CD4-positive, alpha-beta memory T cell (primary cell): ENCODE data around the gene BCAR1. TPM values are rescaled to one million over a fixed set of nuclear protein-coding genes. Genes with fewer than 3 reads are reported as not detected.

Source experiments
- CTCF ChIA-PET: fragments of 350-600 bp; sonication (Branson Sonifier 250); formaldehyde crosslinking; loops from one replicate; lab custom pipeline; 2021; ENCODE audit warnings: inconsistent platforms; ENCODE audit not compliant: partially characterized antibody; lab: Charles Lee
- POLR2A ChIA-PET: fragments of 350-600 bp; sonication (Branson Sonifier 250); formaldehyde crosslinking; loops from one replicate; lab custom pipeline; 2021; ENCODE audit not compliant: partially characterized antibody; lab: Charles Lee
- DNase-seq, 5 donors: peaks; one replicate each; pipeline versions ENCODE4 v3.0.0 to v3.0.0-alpha.2; 2020 to 2022; ENCODE audit warnings: mixed read lengths in 1 of 5
- H3K27ac ChIP-seq: one replicate; pipeline ENCODE4 v1.7.0; 2013; ENCODE audit warnings: low read depth, low read length
- H3K27me3 ChIP-seq: 2 replicates; pipeline ENCODE4 v1.7.0; 2013; ENCODE audit warnings: mild to moderate bottlenecking, low read length, moderate library complexity; ENCODE audit not compliant: insufficient read depth
- H3K36me3 ChIP-seq: 2 replicates; pipeline ENCODE4 v1.7.0; 2013; ENCODE audit warnings: mild to moderate bottlenecking, low read length, moderate library complexity; ENCODE audit not compliant: insufficient read depth
- H3K4me1 ChIP-seq: 2 replicates; pipeline ENCODE4 v1.7.0; 2013; ENCODE audit warnings: mild to moderate bottlenecking, low read length, moderate library complexity; ENCODE audit not compliant: insufficient read depth
- H3K4me3 ChIP-seq, 2 donors: one replicate each; pipeline ENCODE4 v1.7.0; 2013; ENCODE audit warnings: low read length in 2 of 2, mild to moderate bottlenecking in 1 of 2
- H3K9me3 ChIP-seq, 2 donors: one replicate each; pipeline ENCODE4 v1.7.0; 2013; ENCODE audit warnings: low read length in 2 of 2, control low read depth in 1 of 2; ENCODE audit not compliant: control insufficient read depth in 1 of 2
- H3K27ac Mint-ChIP-seq, 7 donors: one replicate each; pipeline ENCODE4 v1.8.0; 2020 to 2021; ENCODE audit warnings: mixed read lengths in 7 of 7, mild to moderate bottlenecking in 6 of 7, inconsistent platforms in 3 of 7, moderate library complexity in 3 of 7
- H3K27me3 Mint-ChIP-seq, 2 donors: one replicate each; pipeline ENCODE4 v1.8.0; 2020 to 2021; ENCODE audit warnings: mixed read lengths in 2 of 2
- H3K36me3 Mint-ChIP-seq, 2 donors: one replicate each; pipeline ENCODE4 v1.8.0; 2020 to 2021; ENCODE audit warnings: mixed read lengths in 2 of 2, inconsistent platforms in 1 of 2, mild to moderate bottlenecking in 1 of 2
- H3K4me1 Mint-ChIP-seq, 4 donors: one replicate each; pipeline ENCODE4 v1.8.0; 2020 to 2021; ENCODE audit warnings: mixed read lengths in 4 of 4, mild to moderate bottlenecking in 1 of 4
- H3K4me3 Mint-ChIP-seq, 8 donors: one replicate each; pipeline ENCODE4 v1.8.0; 2020 to 2021; ENCODE audit warnings: mixed read lengths in 8 of 8, mild to moderate bottlenecking in 7 of 8, moderate library complexity in 6 of 8, inconsistent platforms in 3 of 8
- H3K9me3 Mint-ChIP-seq, 8 donors: one replicate each; pipeline ENCODE4 v1.8.0; 2020 to 2021; ENCODE audit warnings: mixed read lengths in 8 of 8, mild to moderate bottlenecking in 5 of 8, inconsistent platforms in 3 of 8, moderate library complexity in 1 of 8
- intact Hi-C: fragments of 100-400 bp; cut with micrococcal nuclease; formaldehyde crosslinking; loops from one replicate; pipeline ENCODE4 v1.15.1; 2023
- polyA plus RNA-seq, 2 donors: library from polyadenylated mRNA; unstranded; fragments of 300-500 nt; fragmentation: Illumina TruSeq; gene quantifications; one replicate each; pipeline ENCODE4 v1.2.3, GENCODE V29; 2021
- total RNA-seq, 2 experiments: library from RNA; stranded (reverse); gene quantifications; one replicate each; pipeline ENCODE4 v1.2.3, GENCODE V29; 2021

BCAR1 gene
- total and polyA plus RNA-seq, 4 experiments from 2014 or later = 0.30 to 0.36 TPM; not detected in 2

GRCh38 chr16:75264999-75265910, 13.8 kb upstream of the BCAR1 start:
- DNase-seq = no peak
- Mint-ChIP-seq H3K27ac (peak overlapping the region in 1 of 7 donors; percentile 23), H3K27me3 (peaks cover 17 to 32% of the 10 kb centered on the region in 2 donors), H3K4me1 (peaks cover 3 to 13% (median 7%) of the 10 kb centered on the region in 4 donors), H3K4me3 (peak overlapping the region; percentile 61 to 82 (median 77)), H3K36me3 (no peaks in the 10 kb centered on the region), H3K9me3 (no peaks in the 10 kb centered on the region)
- H3K4me1 ChIP-seq = peaks cover 9% of the 10 kb centered on the region
- H3K9me3 ChIP-seq = no peaks in the 10 kb centered on the region
- intact Hi-C loops = no loop called here
- no peak overlapping the region for H3K27ac ChIP-seq
- ChIA-PET POLR2A (interaction anchor here (0.7 kb wide), 1 partner anchor 115 kb away, joined by 3 read pairs; no protein-coding TSS in a partner anchor), CTCF (no interaction called here)
- H3K4me3 ChIP-seq = peak overlapping the region in 1 of 2 donors; percentile 9
- H3K36me3 ChIP-seq = no peaks in the 10 kb centered on the region
- H3K27me3 ChIP-seq = peaks cover 12% of the 10 kb centered on the region

- H3K9me3 ChIP-seq = no peaks in the 10 kb centered on the region
- CTCF ChIA-PET = no interaction called here
- no peak for DNase-seq
- peak overlapping the region; percentile 61 to 82 (median 77) for H3K4me3 Mint-ChIP-seq
- H3K36me3 Mint-ChIP-seq = no peaks in the 10 kb centered on the region
- H3K36me3 ChIP-seq = no peaks in the 10 kb centered on the region
- intact Hi-C loops = no loop called here
- H3K27ac Mint-ChIP-seq = peak overlapping the region in 2 of 7 donors; percentile 23 to 83
- H3K4me1 ChIP-seq = peaks cover 9% of the 10 kb centered on the region
- H3K27me3 Mint-ChIP-seq = peaks cover 17 to 32% of the 10 kb centered on the region in 2 donors
- peaks cover 12% of the 10 kb centered on the region for H3K27me3 ChIP-seq
- H3K27ac ChIP-seq = no peak overlapping the region
- H3K4me1 Mint-ChIP-seq = peaks cover 3 to 13% (median 7%) of the 10 kb centered on the region in 4 donors
- no peaks in the 10 kb centered on the region for H3K9me3 Mint-ChIP-seq
- POLR2A ChIA-PET = no interaction called here
- H3K4me3 ChIP-seq = no peak overlapping the region
Observed at GRCh38 chr16:75264457-75264998, 13.1 kb upstream of the BCAR1 start.

- ChIA-PET POLR2A (no interaction called here), CTCF (no interaction called here)
- Histone ChIP-seq H3K27ac (no peak overlapping the region), H3K9me3 (no peaks in the 10 kb centered on the region), H3K36me3 (no peaks in the 10 kb centered on the region), H3K27me3 (peaks cover 12% of the 10 kb centered on the region), H3K4me3 (no peak overlapping the region), H3K4me1 (peaks cover 9% of the 10 kb centered on the region)
- Mint-ChIP-seq H3K27ac (no peak overlapping the region), H3K9me3 (no peaks in the 10 kb centered on the region), H3K36me3 (no peaks in the 10 kb centered on the region), H3K4me1 (peaks cover 3 to 13% (median 7%) of the 10 kb centered on the region in 4 donors), H3K4me3 (peak overlapping the region; percentile 57 to 82 (median 73)), H3K27me3 (peaks cover 21 to 32% of the 10 kb centered on the region in 2 donors)
- intact Hi-C loops = no loop called here
- DNase-seq = no peak
Observed at GRCh38 chr16:75263963-75264445, 12.6 kb upstream of the BCAR1 start.

- no peaks in the 10 kb centered on the region for H3K36me3 ChIP-seq
- no peak overlapping the region for H3K27ac Mint-ChIP-seq
- no peaks in the 10 kb centered on the region for H3K9me3 Mint-ChIP-seq
- no peaks in the 10 kb centered on the region for H3K36me3 Mint-ChIP-seq
- ChIA-PET CTCF (interaction anchor here (1.6 kb wide), 1 partner anchor 122 kb away, joined by 3 read pairs; no protein-coding TSS in a partner anchor), POLR2A (no interaction called here)
- no peak overlapping the region for H3K27ac ChIP-seq
- no peaks in the 10 kb centered on the region for H3K9me3 ChIP-seq
- intact Hi-C loops = no loop called here
- peaks cover 3 to 13% (median 7%) of the 10 kb centered on the region in 4 donors for H3K4me1 Mint-ChIP-seq
- H3K4me3 ChIP-seq = no peak overlapping the region
- H3K27me3 Mint-ChIP-seq = peaks cover 21 to 32% of the 10 kb centered on the region in 2 donors
- H3K4me1 ChIP-seq = peaks cover 9% of the 10 kb centered on the region
- peak overlapping the region in 2 of 8 donors; percentile 9 to 25 for H3K4me3 Mint-ChIP-seq
- DNase-seq = no peak
- peaks cover 12% of the 10 kb centered on the region for H3K27me3 ChIP-seq
Observed at GRCh38 chr16:75263291-75263962, 12.0 kb upstream of the BCAR1 start.

GRCh38 chr16:75262800-75263127, 11.3 kb upstream of the BCAR1 start:
- no peaks in the 10 kb centered on the region for H3K36me3 Mint-ChIP-seq
- DNase-seq = no peak
- H3K27ac ChIP-seq = no peak overlapping the region
- H3K27me3 ChIP-seq = peaks cover 12% of the 10 kb centered on the region
- no peaks in the 10 kb centered on the region for H3K9me3 Mint-ChIP-seq
- ChIA-PET CTCF (interaction anchor here (1.6 kb wide), 1 partner anchor 122 kb away, joined by 3 read pairs; no protein-coding TSS in a partner anchor), POLR2A (no interaction called here)
- H3K4me1 ChIP-seq = peaks cover 9% of the 10 kb centered on the region
- no peak overlapping the region for H3K27ac Mint-ChIP-seq
- H3K36me3 ChIP-seq = no peaks in the 10 kb centered on the region
- H3K4me1 Mint-ChIP-seq = peaks cover 3 to 13% (median 7%) of the 10 kb centered on the region in 4 donors
- peaks cover 21 to 34% of the 10 kb centered on the region in 2 donors for H3K27me3 Mint-ChIP-seq
- no peaks in the 10 kb centered on the region for H3K9me3 ChIP-seq
- H3K4me3 ChIP-seq = no peak overlapping the region
- intact Hi-C loops = no loop called here
- H3K4me3 Mint-ChIP-seq = no peak overlapping the region

- CTCF ChIA-PET = interaction anchor here (1.6 kb wide), 1 partner anchor 123 kb away, joined by 3 read pairs; no protein-coding TSS in a partner anchor
- DNase-seq = no peak
- Mint-ChIP-seq H3K4me1 (peaks cover 3 to 13% (median 7%) of the 10 kb centered on the region in 4 donors), H3K4me3 (no peak overlapping the region), H3K27ac (no peak overlapping the region), H3K9me3 (no peaks in the 10 kb centered on the region), H3K27me3 (peaks cover 21 to 34% of the 10 kb centered on the region in 2 donors), H3K36me3 (no peaks in the 10 kb centered on the region)
- Histone ChIP-seq H3K27me3 (peaks cover 12% of the 10 kb centered on the region), H3K36me3 (no peaks in the 10 kb centered on the region), H3K27ac (no peak overlapping the region), H3K9me3 (no peaks in the 10 kb centered on the region), H3K4me3 (no peak overlapping the region), H3K4me1 (peaks cover 9% of the 10 kb centered on the region)
- POLR2A ChIA-PET = no interaction called here
- intact Hi-C loops = no loop called here
Observed at GRCh38 chr16:75262104-75262799, 10.8 kb upstream of the BCAR1 start.
